Pancreas (tissue), 10 donors: ENCODE measurements around the gene EWSR1. TPM values are rescaled to one million over a fixed set of nuclear protein-coding genes. Genes with fewer than 3 reads are reported as not detected.

Experiments used
- ATAC-seq, 4 donors: fragments of 200-7000 bp; cut with Tn5 transposase; one replicate each; pipeline versions ENCODE4 v1.8.0 to v1.9.1; 2020; ENCODE audit warnings: mild to moderate bottlenecking in 4 of 4, moderate library complexity in 4 of 4
- DNase-seq, 6 donors: peaks; one replicate each; pipeline ENCODE4 v3.0.0-alpha.2; 2020
- FAIRE-seq: peaks from 2 replicates; lab custom pipeline; 2012; peaks lifted over from hg19 to GRCh38; lab: Jason Lieb, UNC
- H3K27ac ChIP-seq, 4 donors: fragments of 200-600 bp; sonication (generic); 1 replicate in 3 of 4; 2 replicates in 1 of 4; pipeline versions ENCODE4 v1.5.0 to v1.8.0; 2020
- H3K27me3 ChIP-seq, 4 donors: fragments of 200-600 bp; one replicate each; pipeline ENCODE4 v1.8.0; 2021
- H3K36me3 ChIP-seq, 3 donors: fragments of 200-600 bp; sonication (generic) in 1 of 3; one replicate each; pipeline versions ENCODE4 v1.5.0 to v1.8.0; 2020 to 2021
- H3K4me1 ChIP-seq, 3 donors: fragments of 200-600 bp; one replicate each; pipeline ENCODE4 v1.8.0; 2021
- H3K4me3 ChIP-seq, 4 donors: fragments of 200-600 bp; sonication (generic) in 2 of 4; one replicate each; pipeline versions ENCODE4 v1.5.0 to v1.8.0; 2020 to 2021
- H3K9me3 ChIP-seq, 4 donors: fragments of 200-600 bp; one replicate each; pipeline ENCODE4 v1.8.0; 2021
- WGBS, 2 donors: extraction: QIAGEN DNeasy Blood & Tissue Kit; methylation state at CpG; one replicate each; pipeline ENCODE4 v1.1.7; 2013; 5-methylcytosine and 5-hydroxymethylcytosine counted together
- intact Hi-C, 3 donors: fragments of 100-400 bp; cut with DNase I; formaldehyde crosslinking; loops; one replicate each; pipeline versions ENCODE4 v1.11.1 to v1.14.2; 2022
- polyA plus RNA-seq, 2 donors: library from polyadenylated mRNA; stranded (reverse); fragments of 200-250 nt; gene quantifications; one replicate each; pipeline ENCODE4 v1.2.3, GENCODE V29; 2013
- total RNA-seq, 6 donors: library from RNA; stranded (reverse); fragmentation: NEBNext Ultra II Directional in 4 of 6; extraction: Animal tissue kit (Norgen Biotek cat#: 25700) in 4 of 6; gene quantifications; one replicate each; pipeline versions ENCODE4 v1.2.1 to v1.2.4, GENCODE V29; 2021 to 2023
- TF ChIP-seq, protein P1 (sequence below), 4 donors: fragments of 200-600 bp; sonication (generic) in 3 of 4; IDR thresholded peaks; one replicate each; pipeline versions ENCODE4 v1.5.0 to v1.8.0; 2021; ENCODE audit warnings: antibody characterized with exemption in 4 of 4
- donor health status: healthy with polysubstance abuse.
- donor health status: DM: no; HTN: no; CAD: no; lungs with moderate emphysema.
- donor health status: DM: no; HTN: no; CAD: no.
- donor health status: control.
- donor health status: control.
- donor health status: Bipolar disorder and iron deficiency.
- donor health status: DM: yes; HTN: yes; CAD: no.
- donor health status: DM: no; HTN: no; CAD: no.
- donor health status: DM: no; HTN: no; CAD: no.
- donor health status: DM: yes; HTN: yes; CAD: no.

The EWSR1 gene
- total and polyA plus RNA-seq, 8 donors: 49.2 to 257 (median 101) TPM

DNA sequence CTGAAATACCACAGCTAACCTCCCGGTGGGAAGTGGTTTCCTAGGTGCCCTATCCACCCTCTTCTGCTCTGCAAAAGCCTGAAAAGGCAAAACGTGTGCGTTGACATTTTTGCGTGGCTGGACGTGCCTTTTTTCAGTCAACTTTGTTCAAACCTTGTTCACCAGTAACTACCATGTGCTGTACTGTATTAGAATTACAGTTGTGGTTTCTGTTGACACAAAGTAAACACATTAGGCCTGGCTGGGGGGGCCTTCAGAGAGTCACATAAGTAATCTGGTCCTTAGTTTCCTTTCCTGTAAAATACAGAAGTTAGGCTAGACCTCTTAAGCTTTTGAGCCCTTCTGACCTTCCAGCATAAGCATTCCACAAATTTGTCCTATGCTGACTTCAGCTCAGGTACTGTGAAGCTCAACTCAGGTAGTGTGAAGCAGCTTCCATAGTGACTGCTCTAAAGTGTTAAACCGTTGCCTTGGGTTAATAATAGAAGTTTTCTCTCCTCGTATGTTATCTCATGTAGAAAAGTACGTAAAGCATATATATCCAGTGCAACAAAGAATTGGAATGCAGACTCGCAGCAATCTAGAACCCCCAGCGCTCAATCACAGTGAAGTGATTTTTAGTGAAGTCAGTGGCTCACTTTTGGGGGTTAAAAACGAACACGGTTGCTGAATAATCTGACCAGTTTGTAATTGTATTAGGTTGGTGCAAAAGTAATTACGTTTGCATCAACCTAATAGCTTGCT lies 1.8 kb downstream of the EWSR1 start:
- DNase-seq: no peak
- 4% methylated on average over 13 of the region's 13 CpGs for WGBS, 2 donors
- peaks cover 17 to 45% (median 38%) of the 10 kb centered on the region in 3 donors for H3K4me1 ChIP-seq

DNA sequence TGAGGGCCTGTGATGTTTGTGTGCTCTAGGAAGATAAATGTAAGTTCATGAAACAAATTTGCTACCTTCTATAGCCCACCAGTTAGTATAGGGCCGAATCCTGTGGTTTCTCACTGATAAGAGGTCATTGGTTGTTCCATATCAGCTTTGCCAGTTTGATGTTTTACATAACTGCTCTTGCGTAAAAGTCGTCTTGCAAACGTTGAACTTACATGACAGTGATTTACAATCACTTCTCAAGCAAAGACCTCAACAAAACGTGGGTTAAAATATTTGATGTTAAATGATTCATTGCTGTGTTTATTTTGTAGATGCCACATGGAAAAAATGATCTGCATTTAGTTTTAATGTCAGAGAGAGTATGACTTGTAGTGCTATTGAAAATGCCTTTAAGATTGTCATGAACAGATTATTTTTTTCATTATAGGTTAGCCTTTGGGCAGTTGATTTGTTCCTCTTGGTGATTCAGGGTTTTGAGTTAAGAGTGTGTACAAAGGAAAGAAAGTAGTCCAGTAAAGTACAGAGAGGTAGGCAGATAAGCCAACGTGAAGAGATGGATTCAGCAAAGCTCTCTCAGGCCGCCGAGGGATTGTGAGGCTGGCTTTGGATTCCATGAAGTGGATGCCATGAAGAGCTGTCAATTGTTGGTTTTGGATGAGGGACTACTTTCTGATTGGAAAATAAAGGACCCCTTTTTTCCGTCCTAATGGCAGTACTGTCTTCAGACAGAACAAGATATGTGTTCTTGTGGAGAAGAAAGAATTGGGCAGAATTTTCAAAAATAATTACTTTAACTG lies 2.6 kb downstream of the EWSR1 start:
- Histone ChIP-seq H3K9me3 (no peaks in the 10 kb centered on the region), H3K4me3 (peak overlapping the region; percentile 4 to 98 (median 86)), H3K27me3 (no peaks in the 10 kb centered on the region), H3K4me1 (peaks cover 23 to 53% (median 46%) of the 10 kb centered on the region in 3 donors), H3K27ac (peak overlapping the region in 2 of 4 donors; percentile 99 to 100), H3K36me3 (peaks cover 0 to 21% (median 16%) of the 10 kb centered on the region in 3 donors)
- TF ChIP-seq, protein P1, sequence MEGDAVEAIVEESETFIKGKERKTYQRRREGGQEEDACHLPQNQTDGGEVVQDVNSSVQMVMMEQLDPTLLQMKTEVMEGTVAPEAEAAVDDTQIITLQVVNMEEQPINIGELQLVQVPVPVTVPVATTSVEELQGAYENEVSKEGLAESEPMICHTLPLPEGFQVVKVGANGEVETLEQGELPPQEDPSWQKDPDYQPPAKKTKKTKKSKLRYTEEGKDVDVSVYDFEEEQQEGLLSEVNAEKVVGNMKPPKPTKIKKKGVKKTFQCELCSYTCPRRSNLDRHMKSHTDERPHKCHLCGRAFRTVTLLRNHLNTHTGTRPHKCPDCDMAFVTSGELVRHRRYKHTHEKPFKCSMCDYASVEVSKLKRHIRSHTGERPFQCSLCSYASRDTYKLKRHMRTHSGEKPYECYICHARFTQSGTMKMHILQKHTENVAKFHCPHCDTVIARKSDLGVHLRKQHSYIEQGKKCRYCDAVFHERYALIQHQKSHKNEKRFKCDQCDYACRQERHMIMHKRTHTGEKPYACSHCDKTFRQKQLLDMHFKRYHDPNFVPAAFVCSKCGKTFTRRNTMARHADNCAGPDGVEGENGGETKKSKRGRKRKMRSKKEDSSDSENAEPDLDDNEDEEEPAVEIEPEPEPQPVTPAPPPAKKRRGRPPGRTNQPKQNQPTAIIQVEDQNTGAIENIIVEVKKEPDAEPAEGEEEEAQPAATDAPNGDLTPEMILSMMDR (IDR thresholded peaks at IDR 0.05): no peak
- ATAC-seq (no peak), DNase-seq (no peak), FAIRE-seq (no peak)
- intact Hi-C loops: no loop called here
- 4 to 7% methylated on average over 9 of the region's 9 CpGs for WGBS, 2 donors

More for the DNA sequence above, 1.8 kb downstream of the EWSR1 start:
- peak overlapping the region; percentile 79 to 98 (median 93) for H3K4me3 ChIP-seq
- no peaks in the 10 kb centered on the region for H3K27me3 ChIP-seq
- H3K27ac ChIP-seq: peak overlapping the region; percentile 99 to 100 (median 100)
- TF ChIP-seq, protein P1 (IDR thresholded peaks at IDR 0.05): no peak
- no peaks in the 10 kb centered on the region for H3K9me3 ChIP-seq
- intact Hi-C loops: no loop called here
- ATAC-seq (peak in 2 of 4 donors; percentile 3 to 7), FAIRE-seq (no peak)
- peaks cover 0 to 21% (median 16%) of the 10 kb centered on the region in 3 donors for H3K36me3 ChIP-seq

- Histone ChIP-seq H3K36me3 (peaks cover 0 to 27% (median 16%) of the 10 kb centered on the region in 3 donors), H3K9me3 (no peaks in the 10 kb centered on the region), H3K27me3 (no peaks in the 10 kb centered on the region), H3K27ac (no peak overlapping the region), H3K4me3 (no peak overlapping the region), H3K4me1 (peaks cover 39 to 65% (median 63%) of the 10 kb centered on the region in 3 donors)
- ATAC-seq (no peak), DNase-seq (no peak), FAIRE-seq (no peak)
- WGBS, 2 donors: 67 to 70% methylated on average over 2 of the region's 2 CpGs
- intact Hi-C loops: no loop called here
- TF ChIP-seq, protein P1 (IDR thresholded peaks at IDR 0.05): no peak
Observed at GRCh38 chr22:29272624-29273023, 4.6 kb downstream of the EWSR1 start.

DNA sequence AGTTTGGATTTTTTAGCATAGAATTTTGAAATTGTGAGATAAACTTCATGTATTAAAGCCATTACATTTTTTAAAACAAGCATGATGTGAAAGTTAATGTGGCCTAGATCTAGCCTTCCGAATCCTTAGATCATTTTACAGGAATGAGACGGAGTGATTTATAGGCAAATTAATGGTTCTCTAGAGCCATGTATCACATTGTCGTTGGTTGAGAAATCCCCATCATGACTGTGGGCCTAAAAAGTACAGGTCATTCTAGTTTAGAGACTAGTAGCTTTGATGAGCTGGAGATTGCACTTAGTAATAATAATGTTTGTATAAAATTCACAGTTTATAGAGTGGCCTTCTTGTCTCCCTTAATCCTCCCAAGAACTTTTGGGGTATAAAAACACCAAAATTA lies 7.1 kb downstream of the EWSR1 start:
- intact Hi-C loops: no loop called here
- Histone ChIP-seq H3K27me3 (no peaks in the 10 kb centered on the region), H3K4me1 (peaks cover 57 to 70% (median 67%) of the 10 kb centered on the region in 3 donors), H3K9me3 (no peaks in the 10 kb centered on the region), H3K36me3 (peaks cover 0 to 50% (median 16%) of the 10 kb centered on the region in 3 donors), H3K4me3 (no peak overlapping the region), H3K27ac (peak overlapping the region in 1 of 4 donors; percentile 22)
- whole genome bisulfite sequencing, 2 donors: 45 to 50% methylated on average over 3 of the region's 3 CpGs
- no peak for FAIRE-seq
- no peak for ATAC-seq
- DNase-seq: no peak
- TF ChIP-seq, protein P1 (IDR thresholded peaks at IDR 0.05): no peak
